K562 (cell line): ENCODE data around the gene PNKD. TPM values are rescaled to one million over a fixed set of nuclear protein-coding genes. Genes with fewer than 3 reads are reported as not detected.

ENCODE experiments used
- ATAC-seq: fragments of 200-7000 bp; cut with Tn5 transposase; 3 replicates; pipeline ENCODE4 v1.9.1; 2020; ENCODE audit warnings: moderate library complexity
- BruUV-seq: library from RNA; stranded (reverse); fragments of 400-500 nt; replicated peaks from 2 replicates; lab custom pipeline; 2021; lab: Mats Ljungman, UMichigan
- CTCF ChIA-PET: fragments of 300-600 bp; formaldehyde crosslinking; extraction: SDS; loops from one replicate; lab custom pipeline; 2021; ENCODE audit warnings: low intra/inter-chr PET ratio; lab: Yijun Ruan, JAX
- POLR2A ChIA-PET: fragments of 300-600, 350-650 bp; sonication (Branson Sonifier 250); formaldehyde crosslinking; extraction: SDS; loops from one replicate; lab custom pipeline; 2021; ENCODE audit warnings: antibody characterized with exemption, inconsistent platforms; lab: Yijun Ruan, JAX
- DNase-seq, 4 experiments: peaks; one replicate each; pipeline versions ENCODE4 v3.0.0 to v3.0.0-alpha.2; 2011 to 2018; ENCODE audit warnings: low spot score in 3 of 4, mixed read lengths in 3 of 4; ENCODE audit errors: extremely low read depth in 1 of 4
- FAIRE-seq: peaks from 2 replicates; lab custom pipeline; 2011; peaks lifted over from hg19 to GRCh38; lab: Jason Lieb, UNC
- H2AFZ ChIP-seq: 2 replicates; pipeline ENCODE4 v1.6.0; 2011; ENCODE audit warnings: low read depth, low read length, control low read depth, inconsistent platforms
- H3K27ac ChIP-seq: fragments of 200-600 bp; 3 replicates; pipeline ENCODE4 v1.8.0; 2011; ENCODE audit warnings: low read depth, mild to moderate bottlenecking, control low read depth, inconsistent platforms, low read length, moderate library complexity, mixed read lengths; ENCODE audit errors: extremely low read depth
- H3K27me3 ChIP-seq, 2 experiments: fragments of 300-600 bp in 1 of 2; 2 replicates in 1 of 2; 3 replicates in 1 of 2; pipeline versions ENCODE4 v1.6.0 to v1.8.0; 2011; ENCODE audit warnings: inconsistent platforms in 2 of 2, low read length in 2 of 2, mild to moderate bottlenecking in 1 of 2, mixed read lengths in 1 of 2, moderate library complexity in 1 of 2; ENCODE audit not compliant: control insufficient read depth in 2 of 2, insufficient read depth in 2 of 2
- H3K36me3 ChIP-seq: fragments of 300-600 bp; 3 replicates; pipeline ENCODE4 v1.8.0; 2011; ENCODE audit warnings: mild to moderate bottlenecking, low read length, inconsistent platforms; ENCODE audit not compliant: control insufficient read depth, insufficient read depth
- H3K4me1 ChIP-seq, 2 experiments: fragments of 200-600 bp in 1 of 2; replicated peaks in 1 of 2; 2 replicates in 1 of 2; 3 replicates in 1 of 2; pipeline versions ENCODE4 v1.5.1 to v1.8.0; 2011; ENCODE audit warnings: inconsistent platforms in 2 of 2, low read length in 2 of 2, mild to moderate bottlenecking in 1 of 2, mixed read lengths in 1 of 2, moderate library complexity in 1 of 2; ENCODE audit not compliant: control insufficient read depth in 2 of 2, insufficient read depth in 2 of 2
- H3K4me2 ChIP-seq: 2 replicates; pipeline ENCODE4 v1.6.1; 2011; ENCODE audit warnings: low read length, control low read depth, inconsistent platforms, mixed read lengths; ENCODE audit not compliant: insufficient read depth
- H3K4me3 ChIP-seq: fragments of 200-600 bp; sonication (generic), shearing (Covaris generic); 2 replicates; pipeline ENCODE4 v1.5.1; 2016; ENCODE audit warnings: control low read depth, inconsistent platforms
- H3K79me2 ChIP-seq: fragments of 200-600 bp; 3 replicates; pipeline ENCODE4 v1.8.0; 2011; ENCODE audit warnings: low read length, inconsistent platforms; ENCODE audit not compliant: control insufficient read depth, insufficient read depth
- H3K9ac ChIP-seq, 2 experiments: 2 replicates each; pipeline versions ENCODE4 v1.6.0 to v1.6.1; 2011; ENCODE audit warnings: low read depth in 2 of 2, low read length in 2 of 2, control low read depth in 1 of 2, inconsistent platforms in 1 of 2, mild to moderate bottlenecking in 1 of 2, mixed read lengths in 1 of 2; ENCODE audit not compliant: insufficient read depth in 1 of 2
- H3K9me1 ChIP-seq: one replicate; pipeline ENCODE4 v1.6.0; 2011; ENCODE audit warnings: inconsistent platforms, mild to moderate bottlenecking, low read length, moderate library complexity; ENCODE audit not compliant: control insufficient read depth, insufficient read depth
- H3K9me3 ChIP-seq: replicated peaks from 2 replicates; pipeline ENCODE4 v1.5.1; 2011; ENCODE audit warnings: low read depth, low read length, inconsistent platforms; ENCODE audit not compliant: control insufficient read depth, insufficient read depth
- H4K20me1 ChIP-seq: replicated peaks from 2 replicates; pipeline ENCODE4 v1.6.1; 2011; ENCODE audit warnings: low read length, inconsistent platforms, mixed read lengths; ENCODE audit not compliant: control insufficient read depth, insufficient read depth
- FOXA3 ChIP-seq, 2 experiments: fragments of 450-650 bp in 1 of 2; sonication (generic) in 1 of 2; formaldehyde crosslinking; IDR thresholded peaks in 1 of 2; conservative IDR thresholded peaks in 1 of 2; 2 replicates each; pipeline versions ENCODE4 v1.4.0 to v1.8.0; 2020 to 2022; ENCODE audit warnings: mild to moderate bottlenecking in 2 of 2, missing genetic modification reagents in 1 of 2
- HDAC1 ChIP-seq, 2 experiments: fragments of 450-650 bp; IDR thresholded peaks; 2 replicates each; pipeline ENCODE4 v1.6.1; 2016 to 2017; ENCODE audit warnings: inconsistent platforms in 1 of 2, mild to moderate bottlenecking in 1 of 2, moderate library complexity in 1 of 2
- TEAD2 ChIP-seq: fragments of 450-650 bp; IDR thresholded peaks from 2 replicates; pipeline ENCODE4 v1.6.1; 2016; ENCODE audit warnings: missing genetic modification characterization, control low read depth, missing compliant biosample characterization
- ZBTB7A ChIP-seq: IDR thresholded peaks from 2 replicates; pipeline ENCODE4 v1.6.1; 2011; ENCODE audit warnings: low read depth, mild to moderate bottlenecking, low read length, moderate library complexity, borderline replicate concordance; ENCODE audit not compliant: control insufficient read depth
- ZNF407 ChIP-seq: fragments of 450-650 bp; IDR thresholded peaks from 2 replicates; pipeline ENCODE4 v1.6.1; 2016; ENCODE audit warnings: low read depth
- ZNF740 ChIP-seq, 3 experiments: fragments of 200-800 bp in 1 of 3; sonication (Bioruptor generic) in 1 of 3; sonication (generic) in 1 of 3; formaldehyde crosslinking in 1 of 3; IDR thresholded peaks; 2 replicates each; pipeline versions ENCODE4 v1.6.1 to v1.8.0; 2016 to 2022; ENCODE audit warnings: mild to moderate bottlenecking in 2 of 3, missing compliant biosample characterization in 2 of 3, missing genetic modification characterization in 2 of 3, missing genetic modification reagents in 1 of 3
- WGBS: fragments of 100-300 bp; shearing (Covaris generic); methylation state at CpG from one replicate; pipeline ENCODE4 v1.1.6; 2016; ENCODE audit warnings: low coverage, mixed read lengths; ENCODE audit not compliant: insufficient coverage; ENCODE audit errors: missing lambda C conversion rate; 5-methylcytosine and 5-hydroxymethylcytosine counted together
- in situ Hi-C: fragments of 300-500 bp; cut with MboI; formaldehyde crosslinking; loops from 4 replicates; pipeline ENCODE4 v1.15.0; 2018; ENCODE audit warnings: inconsistent platforms, mixed read lengths
- intact Hi-C: fragments of 100-400 bp; cut with micrococcal nuclease; formaldehyde crosslinking; loops from 2 replicates; pipeline ENCODE4 v1.14.2; 2022
- polyA plus RNA-seq, 8 experiments: library from polyadenylated mRNA; depleted of rRNA in 4 of 8; stranded (reverse) in 5 of 8; unstranded in 3 of 8; fragments of >200 nt; fragmentation: Nextera tagmentation in 2 of 8; fragmentation: Illumina TruSeq in 1 of 8; extraction: Ambion mirVana in 2 of 8; extraction: Trizol in 1 of 8; gene quantifications; 2 replicates each; pipeline versions ENCODE4 v1.2.1 to v1.2.3, GENCODE V29; 2011 to 2014; ENCODE audit warnings: inconsistent platforms in 1 of 8, missing spikeins in 1 of 8
- total RNA-seq, 7 experiments: library from RNA; depleted of rRNA in 6 of 7; stranded (reverse); fragments of >200 nt in 6 of 7; fragmentation: Illumina TruSeq in 2 of 7; extraction: Trizol in 2 of 7; gene quantifications; 2 replicates each; pipeline versions ENCODE4 v1.2.1 to v1.2.3, GENCODE V29; 2011 to 2021; ENCODE audit warnings: low replicate concordance in 1 of 7

The PNKD gene
- total and polyA plus RNA-seq, 9 of the 15 experiments (the other 6 are each of a cell fraction or from before 2014, with no cell fraction given), result 26.0 to 105 (median 60.1) TPM

DNA sequence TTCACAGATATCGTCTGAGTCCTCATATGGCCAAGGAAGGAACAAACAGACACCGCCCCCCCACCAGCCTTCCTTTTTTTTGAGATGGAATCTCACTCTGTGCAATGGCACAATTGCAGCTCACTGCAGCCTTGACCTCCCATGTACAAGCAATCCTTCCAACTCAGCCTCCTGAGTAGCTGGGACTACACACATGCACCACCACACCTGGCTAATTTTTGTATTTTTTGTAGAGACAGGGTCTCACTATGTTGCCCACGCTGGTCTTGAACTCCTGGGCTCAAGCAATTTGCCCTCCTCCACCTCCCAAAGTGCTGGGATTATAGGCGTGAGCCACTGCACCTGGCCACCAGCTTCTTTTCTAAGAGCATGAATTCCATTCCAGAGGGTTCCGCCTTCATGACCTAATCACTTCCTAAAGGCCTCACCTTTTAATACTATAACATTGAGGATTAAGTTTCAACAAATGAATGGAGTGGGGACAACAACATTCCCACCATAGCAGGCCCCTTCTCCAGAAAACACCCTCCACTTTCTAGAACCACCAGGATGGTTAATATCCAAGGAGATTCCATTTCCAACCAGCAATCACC, 24.2 kb downstream of the PNKD start:
- peaks cover 3% of the 10 kb centered on the region for H3K9me1 ChIP-seq
- peak overlapping the region; percentile 34; the same call in 1 of the 3 replicates for H3K27ac ChIP-seq
- H4K20me1 ChIP-seq, result no peaks in the 10 kb centered on the region
- CTCF ChIA-PET, result interaction anchor here (0.7 kb wide), 1 partner anchor 11 kb away, joined by 4 read pairs; no protein-coding TSS in a partner anchor
- ATAC-seq (no peak), DNase-seq (no peak), FAIRE-seq (no peak)
- H3K4me3 ChIP-seq, result no peak overlapping the region
- H3K9ac ChIP-seq, result peak overlapping the region in 1 of 2 experiments; percentile 78; a peak in 3 of 4 replicates
- H3K27me3 ChIP-seq, result no peaks in the 10 kb centered on the region
- 66% methylated on average over 4 of the region's 5 CpGs for WGBS
- BruUV-seq, result no TSS peak
- no peak overlapping the region for H3K4me2 ChIP-seq
- peaks cover 31 to 42% of the 10 kb centered on the region in 2 experiments; a peak in 4 of 5 replicates for H3K4me1 ChIP-seq
- peaks cover 7% of the 10 kb centered on the region; the same call in 2 of the 3 replicates for H3K36me3 ChIP-seq
- intact Hi-C loops, result loop anchor here (5.0 kb wide), 1 partner anchor 273 kb away; the partner anchor contains the start of genes CNOT9 and USP37
- in situ Hi-C loops, result no loop called here
- POLR2A ChIA-PET, result interaction anchor here (2.2 kb wide), 1 partner anchor 100 kb away, joined by 8 read pairs; no protein-coding TSS in a partner anchor
- H3K9me3 ChIP-seq, result no peaks in the 10 kb centered on the region
- peaks cover 33% of the 10 kb centered on the region for H3K79me2 ChIP-seq
- TF ChIP-seq ZNF740 (CRISPR knock-in tag; IDR thresholded peaks at IDR 0.05) (0 out of 2 replicates have a peak, but pooled peaks have one; percentile 32), ZNF740 (tag; IDR thresholded peaks at IDR 0.05) (no peak), FOXA3 (CRISPR knock-in tag; conservative IDR thresholded peaks at IDR 0.05 in 1 of 2, IDR thresholded peaks at IDR 0.05 in 1 of 2) (no peak), ZBTB7A (no peak), ZNF407 (no peak), HDAC1 (IDR thresholded peaks at IDR 0.05) (no peak), TEAD2 (tag) (no peak)
- TF ChIP-seq, all 486 proteins: peak for 1
- peak overlapping the region; percentile 82 for H2AFZ ChIP-seq
